Left lung (tissue), 10 donors: ENCODE measurements around the gene BHLHE23. TPM values are rescaled to one million over a fixed set of nuclear protein-coding genes. Genes with fewer than 3 reads are reported as not detected.

Experiments used
- ATAC-seq: fragments of 200-7000 bp; cut with Tn5 transposase; one replicate; pipeline ENCODE4 v1.9.1; 2020; ENCODE audit warnings: moderate library complexity
- DNase-seq, 4 donors: peaks; one replicate each; pipeline ENCODE4 v3.0.0-alpha.2; 2013 to 2020
- H3K27ac ChIP-seq, 2 donors: fragments of 200-600 bp; sonication (generic) in 1 of 2; one replicate each; pipeline versions ENCODE4 v1.5.0 to v1.8.0; 2020 to 2021
- H3K27me3 ChIP-seq, 2 donors: fragments of 200-600 bp; sonication (generic) in 1 of 2; one replicate each; pipeline versions ENCODE4 v1.5.0 to v1.8.0; 2020 to 2021
- H3K36me3 ChIP-seq, 2 donors: fragments of 200-600 bp; sonication (generic) in 1 of 2; one replicate each; pipeline versions ENCODE4 v1.5.0 to v1.8.0; 2020 to 2021
- H3K4me1 ChIP-seq, 2 donors: fragments of 200-600 bp; one replicate each; pipeline ENCODE4 v1.8.0; 2021
- H3K4me3 ChIP-seq, 2 donors: fragments of 200-600 bp; sonication (generic) in 1 of 2; one replicate each; pipeline versions ENCODE4 v1.5.0 to v1.8.0; 2020 to 2021; ENCODE audit warnings: mild to moderate bottlenecking in 1 of 2
- H3K9me3 ChIP-seq, 2 donors: fragments of 200-600 bp; sonication (generic) in 1 of 2; one replicate each; pipeline versions ENCODE4 v1.5.0 to v1.8.0; 2020 to 2021
- intact Hi-C, 2 donors: fragments of 100-400 bp; cut with DNase I; formaldehyde crosslinking; loops; one replicate each; pipeline versions ENCODE4 v1.11.2 to v1.14.2; 2022
- polyA plus RNA-seq, 6 donors: library from polyadenylated mRNA; unstranded; fragments of 120-200 nt; gene quantifications; one replicate each; pipeline ENCODE4 v1.2.1, GENCODE V29; 2013; ENCODE audit not compliant: insufficient read length in 6 of 6
- total RNA-seq, 2 donors: library from RNA; stranded (reverse); fragmentation: NEBNext Ultra II Directional; extraction: Animal tissue kit (Norgen Biotek cat#: 25700); gene quantifications; one replicate each; pipeline ENCODE4 v1.2.1, GENCODE V29; 2021
- TF ChIP-seq, protein P1 (sequence below), 2 donors: fragments of 200-600 bp; sonication (generic) in 1 of 2; IDR thresholded peaks; one replicate each; pipeline versions ENCODE4 v1.5.0 to v1.8.0; 2021; ENCODE audit warnings: antibody characterized with exemption in 2 of 2
- donor health status: DM: no; HTN: yes; CAD: no.
- donor health status: DM: no; HTN: no; CAD: no.

The BHLHE23 gene
- total and polyA plus RNA-seq, 8 donors = not detected

DNA sequence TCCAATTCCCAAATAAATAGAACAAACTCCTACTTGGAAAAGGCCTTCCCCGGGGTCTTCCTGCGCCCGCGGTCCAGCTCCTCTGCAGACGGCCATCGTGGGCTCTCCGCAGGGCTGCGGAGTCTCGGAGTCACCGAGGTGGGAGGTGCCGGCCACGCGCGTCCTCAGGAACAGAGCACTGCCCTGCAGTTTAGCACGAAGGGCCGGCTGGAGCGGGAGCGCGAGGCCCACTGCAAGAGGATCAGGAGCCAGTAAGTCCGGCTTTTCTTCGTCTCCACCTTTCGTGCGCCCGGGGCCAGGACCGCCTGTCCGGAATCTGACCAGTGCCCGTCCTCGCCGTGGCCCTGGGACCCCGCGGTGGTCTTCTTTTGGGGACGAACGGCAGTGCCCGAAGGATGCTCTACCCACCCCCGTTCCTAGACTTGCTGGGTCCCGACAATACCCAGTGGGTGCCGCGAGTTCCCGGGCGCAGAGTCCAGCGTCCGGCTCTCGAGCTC is 1.4 kb downstream of the BHLHE23 start:
- ATAC-seq = no peak
- peak in 1 of 4 donors; percentile 71 for DNase-seq
- H3K4me1 ChIP-seq = peaks cover 4 to 36% of the 10 kb centered on the region in 2 donors
- H3K27ac ChIP-seq = no peak overlapping the region
- intact Hi-C loops = loop anchor here in 1 of 2 donors (10.0 kb wide), 1 partner anchor 111 kb away; no protein-coding TSS in a partner anchor
- H3K9me3 ChIP-seq = no peaks in the 10 kb centered on the region
- TF ChIP-seq, protein P1, sequence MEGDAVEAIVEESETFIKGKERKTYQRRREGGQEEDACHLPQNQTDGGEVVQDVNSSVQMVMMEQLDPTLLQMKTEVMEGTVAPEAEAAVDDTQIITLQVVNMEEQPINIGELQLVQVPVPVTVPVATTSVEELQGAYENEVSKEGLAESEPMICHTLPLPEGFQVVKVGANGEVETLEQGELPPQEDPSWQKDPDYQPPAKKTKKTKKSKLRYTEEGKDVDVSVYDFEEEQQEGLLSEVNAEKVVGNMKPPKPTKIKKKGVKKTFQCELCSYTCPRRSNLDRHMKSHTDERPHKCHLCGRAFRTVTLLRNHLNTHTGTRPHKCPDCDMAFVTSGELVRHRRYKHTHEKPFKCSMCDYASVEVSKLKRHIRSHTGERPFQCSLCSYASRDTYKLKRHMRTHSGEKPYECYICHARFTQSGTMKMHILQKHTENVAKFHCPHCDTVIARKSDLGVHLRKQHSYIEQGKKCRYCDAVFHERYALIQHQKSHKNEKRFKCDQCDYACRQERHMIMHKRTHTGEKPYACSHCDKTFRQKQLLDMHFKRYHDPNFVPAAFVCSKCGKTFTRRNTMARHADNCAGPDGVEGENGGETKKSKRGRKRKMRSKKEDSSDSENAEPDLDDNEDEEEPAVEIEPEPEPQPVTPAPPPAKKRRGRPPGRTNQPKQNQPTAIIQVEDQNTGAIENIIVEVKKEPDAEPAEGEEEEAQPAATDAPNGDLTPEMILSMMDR (IDR thresholded peaks at IDR 0.05) = no peak
- H3K4me3 ChIP-seq = no peak overlapping the region
- peaks cover 94 to 100% of the 10 kb centered on the region in 2 donors for H3K27me3 ChIP-seq
- H3K36me3 ChIP-seq = no peaks in the 10 kb centered on the region

DNA sequence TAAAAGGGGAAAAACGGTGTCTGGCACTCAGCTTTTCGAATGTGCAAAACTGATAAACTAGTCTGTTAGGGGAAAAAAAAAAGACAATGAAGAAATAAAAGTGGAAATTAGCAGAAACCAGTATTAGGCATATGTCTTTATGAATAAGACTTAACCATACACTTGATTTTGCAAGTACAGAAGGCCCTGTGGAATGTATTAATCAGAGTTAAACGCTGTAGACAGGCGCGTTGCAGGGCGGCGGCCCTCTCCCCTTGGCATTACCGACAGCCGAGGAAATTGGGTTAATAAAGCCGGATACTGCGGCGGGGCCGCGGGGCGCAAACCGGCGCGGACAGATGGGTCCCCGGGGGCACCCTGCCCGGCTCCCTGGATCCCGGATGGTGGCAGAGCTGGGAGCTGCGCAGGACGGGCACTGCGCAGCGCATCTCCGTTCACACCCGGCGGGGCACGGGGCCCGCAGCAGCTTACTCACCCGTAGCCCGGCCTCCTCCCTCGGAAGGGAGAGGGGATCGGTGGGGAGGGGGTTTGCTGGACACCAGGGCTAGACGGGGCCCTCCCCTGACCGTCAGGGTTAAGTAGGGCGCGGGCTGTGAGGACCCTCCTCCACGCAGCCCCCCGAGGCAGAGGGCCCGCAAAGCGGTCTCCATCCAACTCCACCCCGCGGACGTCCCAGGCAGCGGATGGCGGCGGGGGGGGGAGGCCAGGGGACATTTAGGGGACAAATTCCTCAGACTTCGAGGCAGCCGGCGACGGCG is 2.0 kb downstream of the BHLHE23 start:
- peak in 1 of 4 donors; percentile 64 for DNase-seq
- Histone ChIP-seq H3K27me3 (peaks cover 92 to 100% of the 10 kb centered on the region in 2 donors), H3K27ac (no peak overlapping the region), H3K36me3 (no peaks in the 10 kb centered on the region), H3K4me3 (no peak overlapping the region), H3K9me3 (no peaks in the 10 kb centered on the region), H3K4me1 (peaks cover 4 to 36% of the 10 kb centered on the region in 2 donors)
- TF ChIP-seq, protein P1 (IDR thresholded peaks at IDR 0.05) = no peak
- no peak for ATAC-seq
- intact Hi-C loops = loop anchor here in 1 of 2 donors (10.0 kb wide), 1 partner anchor 110 kb away; no protein-coding TSS in a partner anchor

DNA sequence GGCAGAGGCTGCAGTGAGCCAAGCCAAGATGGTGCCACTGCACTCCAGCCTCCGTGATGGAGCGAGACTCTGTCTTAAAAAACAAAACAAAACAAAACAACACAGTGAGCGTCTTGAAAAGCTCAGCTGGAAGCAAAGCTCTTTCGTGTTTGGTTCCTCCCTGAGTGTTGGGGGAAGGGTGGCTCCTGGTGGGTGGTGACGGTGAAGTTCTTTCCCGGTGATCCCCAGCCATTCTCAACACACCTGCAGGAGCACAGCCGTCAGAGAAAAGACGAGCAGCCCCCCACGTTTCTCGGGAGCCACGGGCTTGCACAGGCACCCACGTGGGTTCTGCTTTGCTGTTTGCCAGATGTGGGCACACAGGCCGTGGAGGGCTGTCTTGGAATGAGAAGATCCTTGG is 3.2 kb downstream of the BHLHE23 start:
- Histone ChIP-seq H3K9me3 (no peaks in the 10 kb centered on the region), H3K27me3 (peaks cover 81 to 100% of the 10 kb centered on the region in 2 donors), H3K36me3 (no peaks in the 10 kb centered on the region), H3K4me3 (no peak overlapping the region), H3K4me1 (peaks cover 0 to 26% of the 10 kb centered on the region in 2 donors), H3K27ac (no peak overlapping the region)
- TF ChIP-seq, protein P1 (IDR thresholded peaks at IDR 0.05) = no peak
- no peak for ATAC-seq
- peak in 1 of 4 donors; percentile 65 for DNase-seq
- intact Hi-C loops = loop anchor here in 1 of 2 donors (10.0 kb wide), 1 partner anchor 109 kb away; no protein-coding TSS in a partner anchor

DNA sequence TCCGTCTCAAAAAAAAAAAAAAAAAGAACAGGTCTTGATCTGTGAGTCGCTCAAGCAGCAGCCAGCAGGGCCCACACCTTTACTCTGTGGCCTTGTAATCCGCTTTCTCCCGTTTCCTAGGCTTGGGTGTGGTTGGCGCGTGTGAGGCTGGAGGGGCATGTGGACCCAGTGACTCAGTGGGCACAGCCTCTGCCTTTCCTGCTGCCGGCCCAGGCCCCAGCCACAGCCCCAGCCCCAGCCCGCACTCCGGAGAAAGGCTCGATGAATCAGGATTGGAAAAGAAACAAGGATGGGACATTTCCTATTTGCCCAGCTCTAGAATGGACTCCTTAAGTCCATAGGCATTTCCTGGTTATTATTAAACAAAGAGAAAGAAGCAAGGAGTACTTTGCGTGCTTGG is 4.3 kb downstream of the BHLHE23 start:
- Histone ChIP-seq H3K4me1 (peaks cover 0 to 21% of the 10 kb centered on the region in 2 donors), H3K4me3 (no peak overlapping the region), H3K27ac (no peak overlapping the region), H3K27me3 (peaks cover 71 to 99% of the 10 kb centered on the region in 2 donors), H3K9me3 (no peaks in the 10 kb centered on the region), H3K36me3 (no peaks in the 10 kb centered on the region)
- intact Hi-C loops = loop anchor here in 1 of 2 donors (10.0 kb wide), 1 partner anchor 108 kb away; no protein-coding TSS in a partner anchor
- no peak for ATAC-seq
- DNase-seq = peak in 1 of 4 donors; percentile 51
- TF ChIP-seq, protein P1 (IDR thresholded peaks at IDR 0.05) = no peak

DNA sequence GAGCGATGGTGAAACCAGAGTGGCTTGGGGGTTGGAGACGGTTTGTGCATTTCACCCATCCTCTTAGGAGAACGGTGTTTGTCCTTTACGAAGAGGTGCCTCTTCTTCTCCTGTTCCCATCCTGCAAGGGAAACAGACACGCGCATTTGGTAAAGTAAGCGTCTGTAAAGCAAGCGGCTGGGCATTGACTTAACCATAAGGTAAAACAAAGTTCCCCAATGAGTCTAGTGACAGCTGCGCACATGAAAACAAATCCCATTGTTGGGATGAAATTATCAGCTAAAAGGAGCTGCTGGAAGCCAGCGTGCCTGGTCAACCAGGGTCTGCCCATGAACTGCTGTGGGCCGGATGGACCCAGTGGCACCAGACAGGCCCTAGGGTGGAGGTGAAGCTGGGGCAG is 5.8 kb downstream of the BHLHE23 start:
- H3K27ac ChIP-seq = no peak overlapping the region
- intact Hi-C loops = loop anchor here in 1 of 2 donors (10.0 kb wide), 1 partner anchor 106 kb away; no protein-coding TSS in a partner anchor
- no peak for DNase-seq
- peaks cover 55 to 99% of the 10 kb centered on the region in 2 donors for H3K27me3 ChIP-seq
- TF ChIP-seq, protein P1 (IDR thresholded peaks at IDR 0.05) = no peak
- H3K4me3 ChIP-seq = no peak overlapping the region
- H3K4me1 ChIP-seq = peaks cover 0 to 7% of the 10 kb centered on the region in 2 donors
- ATAC-seq = no peak
- no peaks in the 10 kb centered on the region for H3K9me3 ChIP-seq
- H3K36me3 ChIP-seq = no peaks in the 10 kb centered on the region
